HCT116 (cell line): ENCODE measurements around the gene PROB1. TPM values are rescaled to one million over a fixed set of nuclear protein-coding genes. Genes with fewer than 3 reads are reported as not detected.

ENCODE experiments used
- ATAC-seq: fragments of 200-7000 bp; cut with Tn5 transposase; 2 replicates; pipeline ENCODE4 v1.9.1; 2020; ENCODE audit warnings: mild to moderate bottlenecking, moderate library complexity
- BruUV-seq: library from RNA; stranded (reverse); fragments of 400-500 nt; replicated peaks from 2 replicates; lab custom pipeline; 2021; lab: Mats Ljungman, UMichigan
- CTCF ChIA-PET: fragments of 300-600 bp; sonication (Branson Sonifier 250); formaldehyde crosslinking; loops from one replicate; lab custom pipeline; 2021; ENCODE audit warnings: antibody characterized with exemption; lab: Charles Lee
- POLR2A ChIA-PET: fragments of 300-600, 350-600 bp; sonication (Branson Sonifier 250); formaldehyde crosslinking; loops from one replicate; lab custom pipeline; 2021; ENCODE audit warnings: antibody characterized with exemption; lab: Charles Lee
- RAD21 ChIA-PET, 2 experiments: fragments of 300-600 bp; sonication (Branson Sonifier 250); formaldehyde crosslinking; loops; one replicate each; lab custom pipeline; 2023; ENCODE audit warnings: low total read pairs in 2 of 2; ENCODE audit not compliant: uncharacterized antibody in 2 of 2, unreplicated experiment in 2 of 2, low non-redundant PET in 1 of 2; lab: Charles Lee
- DNase-seq: peaks from one replicate; pipeline ENCODE4 v3.0.0-alpha.2; 2010; ENCODE audit warnings: low read depth, low spot score
- H2AFZ ChIP-seq: fragments of 200-600 bp; shearing (Covaris generic), sonication (generic); 2 replicates; pipeline ENCODE4 v1.6.1; 2017; ENCODE audit warnings: low read depth, mixed run types, mixed read lengths, antibody characterized with exemption, low read length; ENCODE audit not compliant: poor library complexity, severe bottlenecking
- H3K27ac ChIP-seq: 2 replicates; pipeline ENCODE4 v1.5.1; 2012; ENCODE audit warnings: low read depth, low read length
- H3K27me3 ChIP-seq: fragments of 200-600 bp; sonication (generic); 2 replicates; pipeline ENCODE4 v1.6.1; 2016; ENCODE audit warnings: mixed run types, low read length, mixed read lengths; ENCODE audit not compliant: insufficient read depth
- H3K36me3 ChIP-seq, 2 experiments: fragments of 200-500 bp in 1 of 2; fragments of 200-600 bp in 1 of 2; sonication (Bioruptor generic) in 1 of 2; sonication (generic) in 1 of 2; 2 replicates each; pipeline versions ENCODE4 v1.5.1 to v1.6.1; 2014 to 2016; ENCODE audit warnings: low read length in 2 of 2, inconsistent platforms in 1 of 2, mixed read lengths in 1 of 2, mixed run types in 1 of 2; ENCODE audit not compliant: insufficient read depth in 2 of 2, control insufficient read depth in 1 of 2
- H3K4me1 ChIP-seq, 2 experiments: fragments of 200-600 bp in 1 of 2; sonication (generic) in 1 of 2; 2 replicates each; pipeline versions ENCODE4 v1.5.1 to v1.6.1; 2012 to 2017; ENCODE audit warnings: low read length in 2 of 2, inconsistent platforms in 1 of 2, mild to moderate bottlenecking in 1 of 2, mixed read lengths in 1 of 2, mixed run types in 1 of 2, moderate library complexity in 1 of 2; ENCODE audit not compliant: insufficient read depth in 2 of 2, control insufficient read depth in 1 of 2
- H3K4me2 ChIP-seq: fragments of 200-600 bp; sonication (generic); 2 replicates; pipeline ENCODE4 v1.6.1; 2017; ENCODE audit warnings: mixed run types, low read length, mixed read lengths
- H3K4me3 ChIP-seq, 2 experiments: fragments of 200-600 bp in 1 of 2; sonication (generic) in 1 of 2; replicated peaks in 1 of 2; 2 replicates each; pipeline ENCODE4 v1.5.1; 2011 to 2016; ENCODE audit warnings: low read length in 2 of 2, control low read depth in 1 of 2, low read depth in 1 of 2, mild to moderate bottlenecking in 1 of 2, mixed read lengths in 1 of 2, mixed run types in 1 of 2
- H3K79me2 ChIP-seq: fragments of 200-600 bp; sonication (generic); 2 replicates; pipeline ENCODE4 v1.6.1; 2017; ENCODE audit warnings: mild to moderate bottlenecking, mixed run types, low read length, moderate library complexity, mixed read lengths; ENCODE audit not compliant: insufficient read depth
- H3K9ac ChIP-seq: fragments of 200-600 bp; sonication (generic); 2 replicates; pipeline ENCODE4 v1.6.1; 2016; ENCODE audit warnings: low read length, mixed read lengths
- H3K9me2 ChIP-seq: fragments of 200-600 bp; sonication (generic), shearing (Covaris generic); 2 replicates; pipeline ENCODE4 v1.6.1; 2017; ENCODE audit warnings: mixed run types, mild to moderate bottlenecking, moderate library complexity; ENCODE audit not compliant: insufficient read depth
- H3K9me3 ChIP-seq, 2 experiments: fragments of 200-500 bp in 1 of 2; fragments of 200-600 bp in 1 of 2; sonication (Bioruptor generic) in 1 of 2; sonication (generic) in 1 of 2; 2 replicates each; pipeline ENCODE4 v1.6.1; 2014 to 2017; ENCODE audit warnings: low read length in 2 of 2, mixed read lengths in 2 of 2, inconsistent platforms in 1 of 2, low read depth in 1 of 2, mild to moderate bottlenecking in 1 of 2, mixed run types in 1 of 2, moderate library complexity in 1 of 2; ENCODE audit not compliant: control insufficient read depth in 1 of 2, insufficient read depth in 1 of 2
- H4K20me1 ChIP-seq: fragments of 200-600 bp; sonication (generic), shearing (Covaris generic); 2 replicates; pipeline ENCODE4 v1.6.1; 2017; ENCODE audit warnings: mixed run types, mild to moderate bottlenecking, moderate library complexity; ENCODE audit not compliant: insufficient read depth
- EGR1 ChIP-seq: IDR thresholded peaks from 2 replicates; pipeline ENCODE4 v1.6.1; 2012; ENCODE audit warnings: low read depth
- EZH2 ChIP-seq: fragments of 200-600 bp; sonication (generic); IDR thresholded peaks from 2 replicates; pipeline ENCODE4 v1.6.1; 2017; ENCODE audit warnings: antibody characterized with exemption, mixed run types
- FOSL1 ChIP-seq: IDR thresholded peaks from 2 replicates; pipeline ENCODE4 v1.6.1; 2012; ENCODE audit warnings: low read depth
- JUND ChIP-seq: IDR thresholded peaks from 2 replicates; pipeline ENCODE4 v1.6.1; 2012
- POLR2AphosphoS5 ChIP-seq: IDR thresholded peaks from 2 replicates; pipeline ENCODE4 v1.6.1; 2011; ENCODE audit warnings: mild to moderate bottlenecking, low read depth, low read length, moderate library complexity
- RAD21 ChIP-seq: IDR thresholded peaks from 2 replicates; pipeline ENCODE4 v1.6.1; 2012; ENCODE audit warnings: low read depth, mild to moderate bottlenecking
- REST ChIP-seq: IDR thresholded peaks from 2 replicates; pipeline ENCODE4 v1.6.1; 2012; ENCODE audit warnings: low read depth
- SP1 ChIP-seq: IDR thresholded peaks from 2 replicates; pipeline ENCODE4 v1.6.1; 2012; ENCODE audit warnings: low read depth
- SRF ChIP-seq: IDR thresholded peaks from 2 replicates; pipeline ENCODE4 v1.6.1; 2012; ENCODE audit warnings: low read depth
- TCF7L2 ChIP-seq: IDR thresholded peaks from 2 replicates; pipeline ENCODE4 v1.7.0; 2011; ENCODE audit warnings: borderline replicate concordance, inconsistent platforms; ENCODE audit not compliant: insufficient read depth, insufficient read length; ENCODE audit errors: extremely low read depth
- intact Hi-C: fragments of 100-400 bp; cut with micrococcal nuclease; formaldehyde crosslinking; loops from 2 replicates; pipeline ENCODE4 v1.10.0; 2022
- total RNA-seq: library from RNA; stranded (reverse); gene quantifications from one replicate; pipeline ENCODE4 v1.2.1, GENCODE V29; 2021; ENCODE audit not compliant: unreplicated experiment

Gene PROB1
- total RNA-seq, 1 experiment from 2014 or later = 1.7 TPM

DNA sequence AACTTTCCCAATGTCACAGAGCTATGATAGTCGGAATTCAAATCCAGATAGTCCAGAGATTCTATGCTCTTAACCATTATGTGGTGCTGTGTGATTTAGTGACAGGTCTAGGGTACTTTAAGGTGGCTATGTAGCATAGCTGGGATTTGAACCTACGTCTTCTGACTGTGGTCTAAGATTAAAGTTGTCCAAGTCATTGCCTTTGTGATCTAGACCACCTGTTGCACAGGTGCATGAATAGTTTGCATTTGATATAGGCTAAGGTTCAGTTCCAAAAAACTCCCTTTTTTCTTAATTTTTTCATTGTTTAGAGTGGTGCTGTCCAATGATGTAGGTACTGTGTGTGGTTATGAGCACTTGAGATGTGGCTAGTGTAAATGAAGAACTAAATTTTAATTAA is 50.7 kb downstream of the PROB1 start (continued):
- TF ChIP-seq REST (no peak), EGR1 (no peak), JUND (no peak), EZH2 (no peak)

- CTCF ChIA-PET = no interaction called here
- peaks cover 67% of the 10 kb centered on the region for H3K79me2 ChIP-seq
- no peaks in the 10 kb centered on the region for H3K9me3 ChIP-seq
- H3K9me2 ChIP-seq = no peaks in the 10 kb centered on the region
- BruUV-seq = no TSS peak
- H3K27me3 ChIP-seq = no peaks in the 10 kb centered on the region
- H3K9ac ChIP-seq = peak overlapping the region; percentile 95; the same call in 1 of the 2 replicates
- H3K27ac ChIP-seq = no peak overlapping the region
- peaks cover 6% of the 10 kb centered on the region; the same call in 1 of the 2 replicates for H4K20me1 ChIP-seq
- no peak for DNase-seq
- ATAC-seq = no peak
- TF ChIP-seq TCF7L2 = no peak
- TF ChIP-seq FOSL1 = no peak
- no peak for TF ChIP-seq SP1
- TF ChIP-seq REST = no peak
- TF ChIP-seq SRF = no peak
- no peak for TF ChIP-seq POLR2AphosphoS5
- no peak for TF ChIP-seq RAD21
- TF ChIP-seq JUND = no peak
- TF ChIP-seq, all 23 proteins: peak for 0
- Histone ChIP-seq H3K4me3 (peak overlapping the region in 1 of 2 experiments; percentile 88; a peak in 2 of 4 replicates), H3K4me1 (peaks cover 4 to 16% of the 10 kb centered on the region in 2 experiments; a peak in 3 of 4 replicates), H3K4me2 (peak overlapping the region; percentile 93), H2AFZ (no peak overlapping the region), H3K36me3 (0 out of 4 replicates have a peak, but pooled peaks cover 4% of the 10 kb centered on the region in 2 experiments)
- RAD21 ChIA-PET = no interaction called here
- intact Hi-C loops = no loop called here
- POLR2A ChIA-PET = no interaction called here
These were observed 51.4 kb downstream of the PROB1 start for GRCh38 chr5:139343476-139343875.
